ENCODE measurements around the gene TMTC4.

Gene TMTC4

GRCh38 chr13:100584896-100585295 is 89.7 kb downstream of the TMTC4 start:
- Histone ChIP-seq H3K4me2 (ENCODE audit: low read length) (no peak overlapping the region), H3K4me1 (ENCODE audit: control insufficient read depth, low read length) (peaks cover 11% of the 10 kb centered on the region), H3F3A (ENCODE audit: control insufficient read depth, insufficient read depth) (no peaks in the 10 kb centered on the region), H3K9me2 (replicated peaks; ENCODE audit: control insufficient read depth, low read length) (no peaks in the 10 kb centered on the region), H3K36me3 (ENCODE audit: control insufficient read depth, low read length) (no peaks in the 10 kb centered on the region), H3K4me3 (ENCODE audit: low read length) (no peak overlapping the region), H3K79me2 (ENCODE audit: control insufficient read depth, low read length) (no peaks in the 10 kb centered on the region), H3K27me3 (ENCODE audit: control insufficient read depth, low read length) (no peaks in the 10 kb centered on the region), H4K20me1 (ENCODE audit: control insufficient read depth, insufficient read depth, low read depth, low read length) (no peaks in the 10 kb centered on the region), H3K9me3 (ENCODE audit: control insufficient read depth, insufficient read depth, low read length) (peaks cover 5% of the 10 kb centered on the region; the same call in 1 of the 2 replicates), H3K27ac (ENCODE audit: low read depth, low read length) (no peak overlapping the region)
- TF ChIP-seq CTCF (IDR thresholded peaks at IDR 0.05; ENCODE audit: low read depth, low read length, poor library complexity, severe bottlenecking) (no peak), EZH2phosphoT487 (IDR thresholded peaks at IDR 0.05; ENCODE audit: borderline replicate concordance, low read length) (no peak)

- Histone ChIP-seq H3K79me2 (ENCODE audit: control insufficient read depth, low read length) (no peaks in the 10 kb centered on the region), H3K4me2 (ENCODE audit: low read length) (no peak overlapping the region), H3K4me1 (ENCODE audit: control insufficient read depth, low read length) (no peaks in the 10 kb centered on the region), H3K36me3 (ENCODE audit: control insufficient read depth, low read length) (no peaks in the 10 kb centered on the region), H3K4me3 (ENCODE audit: low read length) (no peak overlapping the region), H3K27me3 (ENCODE audit: control insufficient read depth, low read length) (no peaks in the 10 kb centered on the region), H3K9me2 (replicated peaks; ENCODE audit: control insufficient read depth, low read length) (no peaks in the 10 kb centered on the region), H3K27ac (ENCODE audit: low read depth, low read length) (no peak overlapping the region), H3F3A (ENCODE audit: control insufficient read depth, insufficient read depth) (no peaks in the 10 kb centered on the region), H4K20me1 (ENCODE audit: control insufficient read depth, insufficient read depth, low read depth, low read length) (no peaks in the 10 kb centered on the region), H3K9me3 (ENCODE audit: control insufficient read depth, insufficient read depth, low read length) (no peaks in the 10 kb centered on the region)
- TF ChIP-seq CTCF (IDR thresholded peaks at IDR 0.05; ENCODE audit: low read depth, low read length, poor library complexity, severe bottlenecking) (no peak), EZH2phosphoT487 (IDR thresholded peaks at IDR 0.05; ENCODE audit: borderline replicate concordance, low read length) (no peak)
Measured at GRCh38 chr13:100581504-100581903, 93.1 kb downstream of the TMTC4 start.

- Histone ChIP-seq H3K4me2 (ENCODE audit: low read length) (no peak overlapping the region), H3K9me3 (ENCODE audit: control insufficient read depth, insufficient read depth, low read length) (no peaks in the 10 kb centered on the region), H3K27me3 (ENCODE audit: control insufficient read depth, low read length) (no peaks in the 10 kb centered on the region), H3K9me2 (replicated peaks; ENCODE audit: control insufficient read depth, low read length) (no peaks in the 10 kb centered on the region), H4K20me1 (ENCODE audit: control insufficient read depth, insufficient read depth, low read depth, low read length) (no peaks in the 10 kb centered on the region), H3K4me3 (ENCODE audit: low read length) (no peak overlapping the region), H3K36me3 (ENCODE audit: control insufficient read depth, low read length) (no peaks in the 10 kb centered on the region), H3K79me2 (ENCODE audit: control insufficient read depth, low read length) (no peaks in the 10 kb centered on the region), H3K4me1 (ENCODE audit: control insufficient read depth, low read length) (no peaks in the 10 kb centered on the region), H3K27ac (ENCODE audit: low read depth, low read length) (no peak overlapping the region), H3F3A (ENCODE audit: control insufficient read depth, insufficient read depth) (no peaks in the 10 kb centered on the region)
- no peak for TF ChIP-seq EZH2phosphoT487 (IDR thresholded peaks at IDR 0.05; ENCODE audit: borderline replicate concordance, low read length)
- TF ChIP-seq CTCF (IDR thresholded peaks at IDR 0.05; ENCODE audit: low read depth, low read length, poor library complexity, severe bottlenecking), result no peak
Measured at GRCh38 chr13:100581030-100581429, 93.6 kb downstream of the TMTC4 start.

GRCh38 chr13:100580045-100580444 is 94.5 kb downstream of the TMTC4 start:
- no peaks in the 10 kb centered on the region for H3K27me3 ChIP-seq (ENCODE audit: control insufficient read depth, low read length)

More at GRCh38 chr13:100580045-100580444, 94.5 kb downstream of the TMTC4 start:
- H3K4me1 ChIP-seq (ENCODE audit: control insufficient read depth, low read length), result no peaks in the 10 kb centered on the region
- H3K27ac ChIP-seq (ENCODE audit: low read depth, low read length), result no peak overlapping the region
- no peaks in the 10 kb centered on the region for H3K9me3 ChIP-seq (ENCODE audit: control insufficient read depth, insufficient read depth, low read length)
- no peaks in the 10 kb centered on the region for H3K36me3 ChIP-seq (ENCODE audit: control insufficient read depth, low read length)
- TF ChIP-seq CTCF (IDR thresholded peaks at IDR 0.05; ENCODE audit: low read depth, low read length, poor library complexity, severe bottlenecking) (no peak), EZH2phosphoT487 (IDR thresholded peaks at IDR 0.05; ENCODE audit: borderline replicate concordance, low read length) (no peak)
- H3F3A ChIP-seq (ENCODE audit: control insufficient read depth, insufficient read depth), result no peaks in the 10 kb centered on the region
- no peak overlapping the region for H3K4me3 ChIP-seq (ENCODE audit: low read length)
- no peaks in the 10 kb centered on the region for H3K79me2 ChIP-seq (ENCODE audit: control insufficient read depth, low read length)
- H3K9me2 ChIP-seq (replicated peaks; ENCODE audit: control insufficient read depth, low read length), result no peaks in the 10 kb centered on the region
- no peak overlapping the region for H3K4me2 ChIP-seq (ENCODE audit: low read length)
- no peaks in the 10 kb centered on the region for H4K20me1 ChIP-seq (ENCODE audit: control insufficient read depth, insufficient read depth, low read depth, low read length)

All from DOHH2 (cell line).